Measurements from ENCODE around the gene GMDS.

- TF ChIP-seq, protein P1, sequence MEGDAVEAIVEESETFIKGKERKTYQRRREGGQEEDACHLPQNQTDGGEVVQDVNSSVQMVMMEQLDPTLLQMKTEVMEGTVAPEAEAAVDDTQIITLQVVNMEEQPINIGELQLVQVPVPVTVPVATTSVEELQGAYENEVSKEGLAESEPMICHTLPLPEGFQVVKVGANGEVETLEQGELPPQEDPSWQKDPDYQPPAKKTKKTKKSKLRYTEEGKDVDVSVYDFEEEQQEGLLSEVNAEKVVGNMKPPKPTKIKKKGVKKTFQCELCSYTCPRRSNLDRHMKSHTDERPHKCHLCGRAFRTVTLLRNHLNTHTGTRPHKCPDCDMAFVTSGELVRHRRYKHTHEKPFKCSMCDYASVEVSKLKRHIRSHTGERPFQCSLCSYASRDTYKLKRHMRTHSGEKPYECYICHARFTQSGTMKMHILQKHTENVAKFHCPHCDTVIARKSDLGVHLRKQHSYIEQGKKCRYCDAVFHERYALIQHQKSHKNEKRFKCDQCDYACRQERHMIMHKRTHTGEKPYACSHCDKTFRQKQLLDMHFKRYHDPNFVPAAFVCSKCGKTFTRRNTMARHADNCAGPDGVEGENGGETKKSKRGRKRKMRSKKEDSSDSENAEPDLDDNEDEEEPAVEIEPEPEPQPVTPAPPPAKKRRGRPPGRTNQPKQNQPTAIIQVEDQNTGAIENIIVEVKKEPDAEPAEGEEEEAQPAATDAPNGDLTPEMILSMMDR (IDR thresholded peaks at IDR 0.05), result no peak
- TF ChIP-seq POLR2A (IDR thresholded peaks at IDR 0.05), result no peak
Measured at GRCh38 chr6:1735239-1735803, 510.1 kb downstream of the GMDS start.

Data from heart left ventricle (tissue), 13 donors.